AG04450 (cell line): ENCODE data around the gene DPP6. TPM values are rescaled to one million over a fixed set of nuclear protein-coding genes. Genes with fewer than 3 reads are reported as not detected.

Experiments
- CTCF ChIA-PET: fragments of 300-600, 350-600 bp; formaldehyde crosslinking; extraction: SDS; loops from one replicate; lab custom pipeline; 2022; ENCODE audit warnings: antibody characterized with exemption, inconsistent platforms; lab: Charles Lee
- POLR2A ChIA-PET: fragments of 350-600 bp; formaldehyde crosslinking; extraction: SDS; loops from one replicate; lab custom pipeline; 2021; ENCODE audit warnings: antibody characterized with exemption, inconsistent platforms; lab: Yijun Ruan, JAX
- DNase-seq: peaks from one replicate; pipeline ENCODE4 v3.0.0-alpha.2; 2011; ENCODE audit warnings: low read depth, low spot score
- H3K27ac ChIP-seq: one replicate; pipeline ENCODE4 v1.5.1; 2012; ENCODE audit warnings: low read depth, low read length, control low read depth
- H3K27me3 ChIP-seq: one replicate; pipeline ENCODE4 v1.6.0; 2012; ENCODE audit warnings: low read length; ENCODE audit not compliant: control insufficient read depth, insufficient read depth
- H3K4me3 ChIP-seq: 2 replicates; pipeline ENCODE4 v1.5.1; 2011; ENCODE audit warnings: mild to moderate bottlenecking, low read depth, low read length, control low read depth
- H3K9me3 ChIP-seq: 2 replicates; pipeline ENCODE4 v1.5.1; 2012; ENCODE audit warnings: low read length; ENCODE audit not compliant: control insufficient read depth, insufficient read depth
- polyA plus RNA-seq: library from polyadenylated mRNA; depleted of rRNA; stranded (reverse); fragments of >200 nt; gene quantifications from 2 replicates; pipeline ENCODE4 v1.2.3, GENCODE V29; 2011
- TF ChIP-seq, protein P1 (sequence below): IDR thresholded peaks from 2 replicates; pipeline ENCODE4 v1.5.1; 2011; ENCODE audit warnings: low read depth, low read length, control low read depth, inconsistent platforms

DPP6 gene
- polyA plus RNA-seq, 1 experiment, result not detected

GRCh38 chr7:154906201-154906600 is 854.0 kb downstream of the DPP6 start:
- no peak for DNase-seq
- POLR2A ChIA-PET, result no interaction called here
- TF ChIP-seq, protein P1, sequence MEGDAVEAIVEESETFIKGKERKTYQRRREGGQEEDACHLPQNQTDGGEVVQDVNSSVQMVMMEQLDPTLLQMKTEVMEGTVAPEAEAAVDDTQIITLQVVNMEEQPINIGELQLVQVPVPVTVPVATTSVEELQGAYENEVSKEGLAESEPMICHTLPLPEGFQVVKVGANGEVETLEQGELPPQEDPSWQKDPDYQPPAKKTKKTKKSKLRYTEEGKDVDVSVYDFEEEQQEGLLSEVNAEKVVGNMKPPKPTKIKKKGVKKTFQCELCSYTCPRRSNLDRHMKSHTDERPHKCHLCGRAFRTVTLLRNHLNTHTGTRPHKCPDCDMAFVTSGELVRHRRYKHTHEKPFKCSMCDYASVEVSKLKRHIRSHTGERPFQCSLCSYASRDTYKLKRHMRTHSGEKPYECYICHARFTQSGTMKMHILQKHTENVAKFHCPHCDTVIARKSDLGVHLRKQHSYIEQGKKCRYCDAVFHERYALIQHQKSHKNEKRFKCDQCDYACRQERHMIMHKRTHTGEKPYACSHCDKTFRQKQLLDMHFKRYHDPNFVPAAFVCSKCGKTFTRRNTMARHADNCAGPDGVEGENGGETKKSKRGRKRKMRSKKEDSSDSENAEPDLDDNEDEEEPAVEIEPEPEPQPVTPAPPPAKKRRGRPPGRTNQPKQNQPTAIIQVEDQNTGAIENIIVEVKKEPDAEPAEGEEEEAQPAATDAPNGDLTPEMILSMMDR, result no peak

GRCh38 chr7:154906736-154907355 is 854.6 kb downstream of the DPP6 start:
- CTCF ChIA-PET, result no interaction called here
- Histone ChIP-seq H3K27me3 (peaks cover 2% of the 10 kb centered on the region), H3K4me3 (no peak overlapping the region), H3K27ac (no peak overlapping the region), H3K9me3 (peaks cover 55% of the 10 kb centered on the region)
- DNase-seq, result no peak
- POLR2A ChIA-PET, result no interaction called here
- TF ChIP-seq, protein P1, result no peak

More at GRCh38 chr7:154906201-154906600, 854.0 kb downstream of the DPP6 start:
- Histone ChIP-seq H3K27ac (no peak overlapping the region), H3K9me3 (peaks cover 53% of the 10 kb centered on the region), H3K27me3 (no peaks in the 10 kb centered on the region), H3K4me3 (no peak overlapping the region)
- CTCF ChIA-PET, result no interaction called here

- peaks cover 2% of the 10 kb centered on the region for H3K27me3 ChIP-seq
- H3K9me3 ChIP-seq, result peaks cover 55% of the 10 kb centered on the region
- DNase-seq, result no peak
- TF ChIP-seq, protein P1, result no peak
- POLR2A ChIA-PET, result no interaction called here
- CTCF ChIA-PET, result interaction anchor here (1.1 kb wide), 1 partner anchor 437 kb away, joined by 7 read pairs; no protein-coding TSS in a partner anchor
- no peak overlapping the region for H3K27ac ChIP-seq
- H3K4me3 ChIP-seq, result no peak overlapping the region
Measured at GRCh38 chr7:154907651-154908620, 855.7 kb downstream of the DPP6 start.

GRCh38 chr7:154909241-154910105 is 857.3 kb downstream of the DPP6 start:
- no peak for DNase-seq
- CTCF ChIA-PET, result no interaction called here
- Histone ChIP-seq H3K27me3 (peaks cover 2% of the 10 kb centered on the region), H3K9me3 (peaks cover 48% of the 10 kb centered on the region), H3K27ac (no peak overlapping the region), H3K4me3 (no peak overlapping the region)
- POLR2A ChIA-PET, result no interaction called here
- TF ChIP-seq, protein P1, result no peak
